Right lung (tissue), 5 donors: ENCODE measurements around the gene RALY. TPM values are rescaled to one million over a fixed set of nuclear protein-coding genes. Genes with fewer than 3 reads are reported as not detected.
"Not testable (repeated sequence)": the region's sequence is repeated elsewhere in the genome, so short reads cannot be mapped to it uniquely, and the experiment has no call there.

Source experiments
- DNase-seq, 2 donors: peaks; one replicate each; pipeline ENCODE4 v3.0.0-alpha.2; 2013
- polyA plus RNA-seq, 5 donors: library from polyadenylated mRNA; unstranded; fragments of 120-200 nt; gene quantifications; one replicate each; pipeline versions ENCODE4 v1.2.1 to v1.2.3, GENCODE V29; 2013; ENCODE audit warnings: inconsistent platforms in 1 of 5, low replicate concordance in 1 of 5; ENCODE audit not compliant: insufficient read length in 5 of 5, insufficient read depth in 1 of 5

Gene RALY
- polyA plus RNA-seq, 5 donors, result 206 to 250 (median 215) TPM

DNA sequence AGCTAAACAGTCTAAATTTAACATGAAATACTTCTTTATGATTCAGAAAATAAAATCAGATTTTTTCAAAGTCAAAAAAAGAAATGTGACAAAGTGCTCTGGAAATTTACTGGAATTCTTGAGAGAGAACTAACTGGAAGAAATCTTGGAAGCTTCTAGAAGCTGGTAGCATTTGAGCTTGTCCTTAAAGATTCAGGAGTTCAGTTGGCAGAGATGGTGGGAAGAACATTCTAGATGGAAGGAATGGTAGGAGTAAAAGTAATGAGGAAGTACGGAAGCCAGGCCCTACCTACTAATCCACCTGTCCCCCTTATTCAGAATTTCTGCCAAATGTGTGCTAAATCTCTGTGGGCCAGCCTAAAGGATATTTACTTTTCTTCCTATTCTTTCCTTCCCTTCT is 21.2 kb downstream of the RALY start:
- no peak for DNase-seq

DNA sequence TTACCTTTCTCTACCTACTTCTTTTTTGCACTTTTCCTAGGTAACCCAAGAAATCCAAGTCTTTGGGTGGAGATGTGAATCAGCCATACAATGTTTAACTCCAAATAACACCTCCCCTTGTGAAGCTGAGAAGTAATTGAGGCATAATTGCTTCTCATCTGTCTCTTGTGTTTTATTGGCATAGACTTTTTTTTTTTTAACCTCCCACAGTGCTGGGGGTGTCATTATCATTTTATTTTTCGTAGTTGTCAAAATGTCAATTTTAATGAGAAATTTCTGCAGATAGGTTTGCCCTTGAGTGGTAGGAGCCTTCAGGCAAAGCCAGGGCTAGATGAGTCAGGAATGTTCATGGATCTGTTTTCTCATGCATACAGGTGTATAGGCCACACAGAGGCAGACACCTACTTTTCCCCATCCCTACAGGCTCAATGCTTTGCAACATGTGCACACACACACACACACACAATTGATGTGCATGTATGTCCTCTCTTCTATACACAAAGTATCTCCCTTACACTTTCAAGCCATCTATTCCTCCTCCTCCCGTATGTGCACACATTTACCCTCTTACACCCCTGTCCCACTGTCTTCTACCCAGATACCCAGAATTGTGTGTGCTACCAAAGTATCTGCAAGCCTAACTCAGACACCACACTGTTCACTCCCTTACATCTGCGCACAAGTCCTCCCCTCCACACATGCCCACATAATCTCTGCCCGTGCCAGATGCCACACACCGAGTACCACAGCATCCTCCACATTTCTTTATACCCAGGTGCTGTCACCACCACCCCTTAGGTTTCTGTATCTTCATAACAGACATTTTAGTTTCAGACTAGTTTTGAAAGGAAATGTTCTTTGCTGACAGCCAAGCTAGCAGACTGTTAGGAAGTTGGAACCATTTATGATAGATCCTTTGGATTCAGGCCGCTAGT is 22.0 kb downstream of the RALY start:
- DNase-seq, result no peak

DNA sequence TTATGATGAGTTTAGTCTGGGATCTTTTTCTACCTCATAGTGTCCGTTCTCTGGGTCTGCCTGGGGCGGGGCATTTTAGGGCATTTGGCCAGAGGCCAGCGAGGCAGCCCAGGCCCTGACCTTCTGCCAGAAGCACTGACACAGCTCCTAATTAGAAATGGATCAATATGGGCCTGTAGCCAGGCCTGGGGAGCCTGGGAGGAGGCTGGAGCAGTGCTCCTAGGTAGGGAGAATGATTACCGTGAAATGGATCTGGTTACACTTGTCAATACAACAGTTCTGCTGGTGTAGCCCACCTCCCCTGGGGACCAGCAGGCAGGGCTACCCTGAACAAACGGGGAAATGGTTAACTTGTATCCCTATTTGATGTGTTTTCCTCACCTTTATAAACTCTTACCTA is 23.0 kb downstream of the RALY start:
- DNase-seq, result no peak

DNA sequence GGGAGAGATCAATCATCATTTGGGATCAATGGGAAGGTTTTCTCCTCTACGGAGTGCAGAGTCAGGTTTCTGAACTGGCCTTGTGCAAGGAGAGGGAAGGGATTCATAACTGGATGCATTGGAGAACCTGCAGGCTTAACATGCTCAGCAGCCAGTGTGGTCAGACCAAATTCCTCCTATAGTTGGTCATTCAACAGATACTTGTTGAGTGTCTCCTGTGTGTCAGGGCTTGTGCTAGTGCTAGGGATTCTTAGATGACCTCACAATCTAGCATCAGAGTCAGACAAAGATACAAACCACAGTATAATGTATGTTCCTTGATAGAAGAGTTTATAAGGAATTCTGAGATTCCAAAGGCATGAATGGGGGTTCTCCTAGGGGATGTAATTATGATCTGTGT is 23.9 kb downstream of the RALY start:
- no peak for DNase-seq

DNA sequence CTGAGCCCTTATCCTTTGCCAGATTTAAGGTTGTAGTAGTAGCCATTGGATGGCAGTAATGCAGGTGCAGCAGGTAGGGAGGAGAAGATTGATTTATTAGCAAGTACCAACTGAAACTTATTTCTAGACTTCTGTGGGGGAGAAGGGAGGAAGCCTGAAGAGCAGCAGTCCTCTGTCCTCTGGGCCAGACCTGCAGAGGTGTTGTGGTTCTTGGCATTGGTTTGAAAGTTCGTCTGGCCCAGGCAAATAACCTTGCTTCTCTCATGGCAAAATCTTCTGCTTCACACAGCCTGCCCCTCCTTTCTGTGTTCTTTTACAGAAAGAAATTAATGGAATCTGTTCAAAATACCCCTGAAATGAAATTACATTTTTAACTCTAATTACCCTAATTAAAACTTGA is 24.5 kb downstream of the RALY start:
- DNase-seq, result no peak

DNA sequence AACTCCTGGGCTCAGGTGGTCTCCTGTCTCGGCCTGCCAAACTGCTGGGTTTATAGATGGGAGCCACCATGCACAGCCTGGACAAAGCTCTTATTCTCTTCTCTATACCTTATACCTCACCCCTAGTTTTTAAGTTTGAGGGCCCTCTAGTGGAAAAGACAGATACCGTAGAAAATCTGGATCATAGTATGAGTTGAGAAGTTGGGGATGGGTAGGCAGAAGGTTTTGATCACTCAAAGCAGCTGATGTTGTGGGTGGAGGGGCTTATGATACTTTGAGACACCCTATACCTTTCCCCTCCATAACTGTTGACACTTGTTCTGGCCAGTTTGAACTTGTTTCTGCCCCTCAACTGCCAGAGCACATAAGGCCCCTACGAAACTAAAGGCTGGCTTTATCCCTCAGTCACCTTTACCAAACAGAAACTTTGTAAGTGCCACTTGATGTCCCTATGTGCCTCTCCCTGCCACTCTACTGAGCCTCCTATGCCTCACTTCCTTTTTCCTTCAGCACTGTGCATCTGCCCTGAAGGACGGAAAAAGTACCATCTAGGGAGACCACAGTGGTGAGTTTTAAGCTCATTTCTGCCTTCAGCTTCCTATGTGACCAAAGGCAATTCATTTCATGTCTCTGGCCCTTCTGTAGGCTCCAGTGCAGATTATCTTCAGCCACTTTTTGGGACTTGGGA is 28.6 kb downstream of the RALY start:
- no peak for DNase-seq

DNA sequence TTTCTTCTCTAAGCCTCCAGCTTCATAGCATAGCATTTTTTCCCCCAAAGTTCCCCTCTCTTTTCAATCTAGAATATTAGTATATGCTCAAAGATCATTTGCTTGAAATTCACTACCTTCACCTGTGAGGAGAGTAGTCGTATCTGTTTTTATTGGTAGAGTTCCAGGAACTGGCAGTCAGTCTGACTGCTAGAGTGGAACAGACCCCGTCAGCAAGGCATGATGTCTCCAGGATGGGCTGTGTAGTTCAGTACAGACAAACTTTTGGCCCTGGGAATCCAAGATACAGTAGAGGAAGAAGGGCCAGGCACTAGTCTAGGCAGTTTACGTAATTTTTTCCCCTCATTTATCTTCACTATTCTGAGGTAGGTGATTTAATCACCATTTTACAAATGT is 29.1 kb downstream of the RALY start:
- no peak for DNase-seq

DNA sequence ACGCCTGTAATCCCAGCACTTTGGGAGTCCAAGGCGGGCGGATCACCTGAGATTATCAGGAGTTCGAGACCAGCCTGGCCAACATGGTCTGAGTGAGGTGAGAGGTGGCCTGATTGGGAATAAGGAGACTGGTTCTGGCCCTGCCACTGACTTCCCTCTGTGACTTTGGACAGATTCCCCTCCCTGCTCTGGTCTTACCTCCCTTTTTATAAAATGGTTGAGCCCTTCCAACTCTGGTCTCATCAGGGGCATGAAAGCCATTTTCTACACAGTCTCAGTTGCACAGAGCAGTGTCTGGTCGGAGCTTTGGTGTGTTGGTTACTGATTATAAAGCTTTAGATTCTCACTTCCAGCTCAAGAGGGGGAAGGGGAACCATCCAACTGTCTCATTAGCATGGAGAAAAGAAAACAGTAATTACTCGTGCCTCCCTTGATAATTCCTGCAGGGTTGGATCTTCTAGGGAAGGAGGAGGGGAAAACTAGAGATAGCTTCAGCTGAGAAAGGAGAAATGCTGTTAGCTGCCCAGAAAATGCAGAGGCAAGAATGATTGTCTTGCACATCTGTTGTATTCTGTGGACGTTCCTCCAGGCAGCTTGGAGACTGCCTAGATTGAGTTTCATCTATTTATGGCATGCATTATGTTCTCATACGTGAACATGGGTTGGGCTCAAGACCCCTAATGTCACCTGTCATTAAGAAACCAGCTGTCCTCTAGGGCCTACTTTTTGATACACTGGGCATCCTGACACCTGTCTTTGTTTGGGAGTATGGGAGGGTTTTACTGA is 30.4 kb downstream of the RALY start:
- no peak for DNase-seq

DNA sequence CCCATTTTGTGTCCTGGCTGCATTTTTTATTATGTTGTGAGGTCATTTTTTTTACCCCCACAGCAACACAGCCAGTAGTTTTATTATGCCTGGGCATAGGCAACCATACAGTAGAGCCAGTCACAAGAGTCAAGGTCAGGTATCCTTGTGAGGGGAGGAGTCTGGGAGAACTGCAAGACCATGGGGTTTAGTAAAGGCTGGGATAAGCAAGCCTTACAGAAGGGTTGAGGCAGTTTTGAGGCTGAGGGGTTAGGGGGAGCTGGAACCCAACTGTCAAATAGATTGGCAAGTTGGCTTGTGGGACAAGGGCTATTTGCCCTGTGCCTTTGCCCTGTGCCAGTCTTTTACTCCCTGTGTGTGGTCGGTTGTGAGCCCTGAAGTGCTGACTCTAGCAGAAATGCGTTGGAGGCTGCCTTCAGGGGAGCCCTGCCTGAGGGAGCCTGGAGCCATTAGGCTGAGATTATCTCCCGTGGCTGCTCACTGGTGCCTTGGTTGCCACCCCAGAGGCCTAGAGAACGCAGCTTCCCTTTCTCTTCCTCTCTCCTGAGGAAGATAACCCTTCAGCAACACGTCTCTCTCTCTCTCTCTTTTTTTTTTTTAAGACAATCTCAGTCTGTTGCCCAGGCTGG is 31.1 kb downstream of the RALY start:
- no peak for DNase-seq

DNA sequence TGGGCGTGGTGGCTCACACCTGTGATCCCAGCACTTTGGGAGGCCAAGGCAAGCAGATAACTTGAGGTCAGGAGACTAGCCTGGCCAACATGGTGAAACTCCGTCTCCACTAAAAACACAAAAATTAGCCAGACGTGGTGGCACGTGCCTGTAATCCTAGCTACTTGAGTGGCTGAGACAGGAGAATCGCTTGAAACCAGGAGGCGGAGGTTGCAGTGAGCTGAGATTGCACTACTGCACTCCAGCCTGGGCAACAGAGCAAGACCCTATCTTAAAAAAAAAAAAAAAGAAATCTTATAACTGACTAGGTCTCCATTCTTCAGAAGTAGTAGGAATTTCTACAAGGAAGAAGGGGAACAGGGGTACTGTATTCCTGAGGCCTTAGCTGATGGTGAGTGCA is 34.3 kb downstream of the RALY start:
- DNase-seq, result not testable (repeated sequence)

DNA sequence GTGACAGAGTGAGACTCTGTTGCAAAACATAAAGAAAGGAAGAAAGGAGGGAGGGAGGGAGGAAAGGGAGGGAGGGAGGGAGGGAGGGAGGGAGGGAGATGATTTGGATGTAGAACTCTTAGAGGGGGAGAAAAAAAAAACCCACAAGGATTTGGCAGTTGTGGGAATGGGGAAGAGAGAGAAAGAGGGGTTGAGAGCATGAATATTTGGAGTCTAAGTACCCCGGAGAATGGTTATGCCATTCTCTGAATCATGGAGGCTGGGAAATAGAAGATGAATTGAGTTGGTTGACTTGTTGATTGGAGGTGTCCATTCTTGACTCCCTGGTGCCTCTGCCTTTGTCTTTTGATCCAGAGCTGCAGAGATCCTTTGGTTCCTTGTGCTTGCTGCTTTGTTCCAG is 35.7 kb downstream of the RALY start:
- DNase-seq, result no peak

DNA sequence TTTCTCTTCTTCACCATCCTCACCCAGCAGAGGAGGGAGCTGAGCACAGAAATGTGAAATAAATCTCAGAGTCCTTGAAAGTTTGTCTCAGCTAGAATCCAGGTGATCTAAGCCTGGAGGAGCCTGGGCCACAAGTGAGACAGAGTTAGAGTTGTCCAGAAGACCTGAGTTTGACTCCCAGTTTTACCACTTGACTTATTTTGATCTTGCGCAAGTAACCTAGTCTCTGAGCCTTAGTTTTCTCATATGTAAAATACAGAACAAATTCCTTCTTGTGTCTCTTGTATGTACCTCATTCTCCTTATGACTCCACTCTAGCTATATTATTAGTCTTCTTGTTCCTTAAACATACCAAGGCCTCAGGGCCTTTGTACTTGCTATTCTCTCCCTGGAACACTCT is 36.7 kb downstream of the RALY start:
- DNase-seq, result no peak

DNA sequence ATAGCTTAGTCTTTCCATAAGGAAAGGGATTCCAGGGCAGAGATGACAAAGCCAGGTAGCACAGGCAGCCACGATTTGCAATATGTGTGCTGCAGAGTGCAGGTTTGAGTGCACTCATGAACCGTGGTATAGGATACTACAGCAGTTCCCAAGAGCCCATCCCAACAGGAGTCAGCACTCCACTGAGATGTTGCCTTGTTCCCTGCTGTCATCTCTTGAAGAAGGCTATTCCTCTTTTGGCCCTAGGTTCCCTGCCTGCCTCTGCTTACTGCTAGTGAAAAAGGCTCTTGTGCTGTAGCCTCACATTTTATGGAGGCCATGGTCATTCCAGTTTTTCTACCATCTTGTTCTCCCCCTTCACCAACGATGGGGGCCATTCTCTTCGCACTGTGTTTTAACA is 40.2 kb downstream of the RALY start:
- DNase-seq, result no peak

DNA sequence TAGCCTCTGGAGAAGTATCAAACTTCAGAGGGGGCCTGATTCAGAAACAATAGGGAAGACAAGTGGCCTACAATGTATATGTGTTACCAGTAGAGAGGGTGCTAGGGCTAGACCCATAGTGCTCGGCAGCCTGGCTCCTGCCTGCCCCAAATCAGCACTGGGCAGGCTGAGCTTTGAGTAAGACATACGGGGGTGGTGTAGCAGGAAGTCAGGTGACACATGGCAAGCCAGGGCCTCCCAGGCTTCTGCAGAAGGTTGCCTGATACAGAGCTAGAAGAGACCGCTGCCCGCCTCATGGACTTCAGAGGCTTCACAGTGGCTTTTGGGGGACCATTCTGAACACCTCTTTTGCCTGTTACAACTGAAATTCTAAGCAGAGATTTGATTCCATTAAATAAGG is 43.4 kb downstream of the RALY start:
- no peak for DNase-seq

DNA sequence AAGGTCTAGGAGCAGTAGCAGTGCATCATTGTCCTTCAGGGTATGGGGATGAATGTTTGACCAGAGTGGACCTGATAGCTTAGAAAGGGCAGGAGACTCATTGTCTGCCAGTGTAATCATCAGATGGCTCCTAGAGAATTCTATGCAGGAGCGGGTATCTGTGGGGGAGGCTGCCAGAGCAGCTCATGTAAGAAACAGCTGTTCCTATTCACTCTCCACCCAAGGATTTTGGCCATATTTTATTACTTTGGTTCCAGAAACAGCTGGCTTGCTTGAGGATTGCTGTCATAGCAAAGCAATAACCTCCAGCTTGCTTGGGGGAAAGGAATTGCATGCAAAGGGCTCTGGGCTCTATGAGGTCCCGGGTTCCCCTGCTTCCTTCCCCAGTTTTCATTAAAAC is 44.1 kb downstream of the RALY start:
- peak; percentile 89 to 95 for DNase-seq

DNA sequence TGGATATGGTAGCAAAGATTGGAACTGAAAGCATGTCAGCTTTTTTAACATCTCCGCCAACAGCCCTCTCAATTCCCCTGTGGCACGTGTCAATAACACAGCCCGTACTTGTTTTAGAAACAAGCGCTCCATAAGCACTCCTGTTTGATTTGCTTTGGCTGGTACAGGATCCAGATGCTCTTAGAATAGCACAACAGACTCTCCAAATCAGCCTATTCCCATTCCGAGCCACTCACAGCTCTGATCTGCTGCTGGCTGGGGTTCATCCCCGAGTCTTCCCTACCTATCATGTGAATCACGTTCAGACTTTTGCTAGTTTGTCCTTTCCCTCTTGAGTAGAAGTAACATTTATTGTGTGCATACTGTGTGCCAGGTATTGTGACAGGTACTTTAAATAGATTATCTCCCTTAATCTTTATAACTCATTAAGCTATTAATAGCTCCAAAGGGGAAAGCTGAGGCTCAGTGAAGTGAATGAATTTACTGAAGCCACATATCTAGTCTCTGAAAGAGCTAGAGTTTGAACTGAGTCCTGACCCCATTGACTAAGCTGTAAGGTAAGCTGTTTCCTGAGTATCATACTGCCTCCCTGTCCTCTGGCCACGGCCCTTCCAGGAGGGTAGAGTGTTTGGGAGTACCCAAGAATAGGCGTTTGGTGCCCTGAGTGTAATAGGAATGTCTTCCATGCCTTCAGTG is 46.7 kb downstream of the RALY start:
- DNase-seq, result no peak

DNA sequence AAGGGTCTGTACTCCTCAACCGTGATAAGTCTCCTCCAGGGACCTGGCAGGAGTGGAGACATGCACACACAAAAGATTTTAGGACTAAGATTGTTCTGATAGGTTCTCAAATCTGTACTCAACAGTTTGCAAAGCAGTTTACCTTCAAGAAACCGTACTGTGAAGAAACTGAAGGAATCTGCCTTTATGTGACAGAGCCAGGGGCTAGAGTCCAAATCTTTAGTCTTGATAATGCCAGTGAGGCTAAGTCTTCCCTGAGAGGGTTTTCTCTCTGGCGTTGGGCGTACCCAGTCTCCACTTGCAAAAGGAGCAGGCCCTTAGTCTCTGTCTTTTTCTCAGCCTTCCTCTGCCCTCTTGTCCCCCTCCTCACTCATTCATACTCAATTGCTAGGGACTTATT is 47.5 kb downstream of the RALY start:
- DNase-seq, result no peak

DNA sequence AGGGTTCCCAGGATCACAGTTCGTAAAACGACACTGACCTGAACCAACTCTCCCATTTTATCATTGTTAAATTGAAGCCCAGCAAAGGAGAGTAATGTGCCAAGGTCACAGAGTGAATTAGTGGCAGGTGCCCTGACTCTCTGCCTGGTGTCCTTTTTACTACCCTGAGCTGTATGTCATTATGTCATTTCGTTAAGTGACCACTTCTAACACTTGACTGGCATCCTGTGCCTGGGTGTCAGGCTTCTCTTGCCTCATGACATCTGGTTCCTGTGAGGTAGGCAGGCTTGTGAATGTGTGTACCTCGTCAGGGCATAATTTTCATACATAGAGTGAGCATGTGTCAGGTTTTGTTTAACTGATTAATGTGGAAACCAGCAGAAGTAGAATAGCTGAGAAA is 48.6 kb downstream of the RALY start:
- DNase-seq, result no peak

DNA sequence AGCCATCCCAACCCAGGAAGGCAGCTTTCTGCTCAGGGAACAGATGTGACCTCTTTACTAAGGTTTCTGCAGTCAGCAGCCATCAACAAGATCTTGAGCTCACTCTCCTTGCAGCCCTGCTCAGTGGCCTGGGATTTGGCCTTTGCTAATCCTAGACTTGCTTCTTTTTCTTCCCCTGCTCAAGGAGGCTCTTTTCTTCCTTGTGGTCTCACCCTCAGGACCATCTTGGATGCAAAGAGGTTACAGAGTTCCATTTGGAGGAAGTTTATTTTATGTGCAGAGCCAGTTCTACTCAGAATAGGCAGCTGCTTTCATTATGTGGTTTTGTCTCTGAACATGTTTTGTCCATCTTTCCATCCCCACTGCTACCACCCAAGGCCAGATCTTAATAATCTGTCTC is 49.3 kb downstream of the RALY start:
- no peak for DNase-seq

DNA sequence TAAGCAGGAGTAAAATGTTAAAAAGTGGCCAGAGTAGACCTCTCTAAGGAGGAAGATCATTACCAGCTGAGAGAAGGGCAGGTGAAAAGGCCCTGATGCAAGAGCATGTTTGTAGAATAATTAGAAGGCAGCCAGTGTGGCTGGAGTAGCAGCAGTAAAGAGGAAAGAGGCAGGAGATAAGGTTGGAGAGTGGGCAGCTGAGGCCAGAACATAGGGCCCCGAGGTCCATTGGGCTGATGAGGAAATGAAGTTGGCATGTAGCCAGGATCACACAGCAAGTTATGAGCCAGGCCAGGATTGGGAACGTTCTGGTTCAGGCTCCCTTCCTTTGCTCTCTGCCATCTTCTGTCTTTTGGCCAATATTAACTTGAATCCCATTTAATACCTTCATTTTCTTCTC is 51.6 kb downstream of the RALY start:
- DNase-seq, result peak in 1 of 2 donors; percentile 28

DNA sequence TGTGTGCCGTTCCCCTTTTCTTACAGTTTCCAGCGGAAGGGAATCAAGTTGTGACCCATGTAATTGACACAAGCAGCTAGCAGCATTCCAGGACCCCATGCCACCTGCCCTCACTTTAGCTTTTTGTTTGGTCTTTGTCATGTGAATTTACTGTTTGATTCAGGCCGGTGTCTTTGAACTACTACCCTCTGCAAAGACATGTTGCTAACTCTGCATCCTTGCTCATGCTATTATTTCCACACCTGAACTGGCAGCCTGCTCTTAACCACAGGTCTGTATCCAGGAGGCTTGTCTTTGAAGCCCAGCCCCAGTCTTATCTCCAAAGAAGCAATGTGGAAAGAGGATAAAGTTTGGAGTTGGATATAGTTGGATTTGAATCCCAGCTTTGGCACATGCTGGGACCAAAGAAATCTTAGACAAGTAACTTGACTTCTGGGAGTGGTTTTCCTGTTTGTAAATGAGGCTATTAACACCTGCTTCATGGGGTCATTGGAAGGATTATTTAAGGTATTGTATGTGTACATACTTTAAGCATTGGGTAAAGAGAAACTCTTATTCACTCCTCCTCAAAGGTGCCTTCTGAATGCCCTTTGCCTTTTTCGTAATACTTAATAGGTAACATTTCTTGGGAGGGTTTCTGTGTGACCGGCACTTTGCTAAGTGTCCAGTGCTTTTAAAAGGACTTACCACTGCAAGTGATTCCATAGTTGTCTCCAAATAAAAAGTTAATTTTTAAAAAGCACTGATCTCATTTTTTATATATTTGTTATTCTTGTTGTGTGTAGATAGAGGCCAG is 52.4 kb downstream of the RALY start:
- DNase-seq, result no peak
